H9 (cell line): ENCODE measurements around the gene TPPP2. TPM values are rescaled to one million over a fixed set of nuclear protein-coding genes. Genes with fewer than 3 reads are reported as not detected.

ENCODE experiments used
- DNase-seq: peaks from one replicate; pipeline ENCODE4 v3.0.0-alpha.2; 2017
- H2AFZ ChIP-seq: one replicate; pipeline ENCODE4 v1.6.1; 2013; ENCODE audit warnings: mild to moderate bottlenecking, low read length, control low read depth, moderate library complexity
- H2AK5ac ChIP-seq: 2 replicates; pipeline ENCODE4 v1.6.1; 2013; ENCODE audit warnings: low read length, control low read depth, mixed read lengths; ENCODE audit not compliant: insufficient read length
- H2BK120ac ChIP-seq: one replicate; pipeline ENCODE4 v1.6.1; 2013; ENCODE audit warnings: low read depth, mild to moderate bottlenecking, low read length, control low read depth, inconsistent platforms; ENCODE audit not compliant: poor library complexity, severe bottlenecking
- H2BK12ac ChIP-seq: 2 replicates; pipeline ENCODE4 v1.6.1; 2013; ENCODE audit warnings: low read length, control low read depth, mixed read lengths, low read depth; ENCODE audit not compliant: insufficient read length
- H2BK15ac ChIP-seq: 2 replicates; pipeline ENCODE4 v1.6.1; 2013; ENCODE audit warnings: low read depth, low read length, control low read depth
- H2BK20ac ChIP-seq: one replicate; pipeline ENCODE4 v1.6.1; 2013; ENCODE audit warnings: low read depth, mild to moderate bottlenecking, low read length, control low read depth, inconsistent platforms; ENCODE audit not compliant: poor library complexity, severe bottlenecking
- H2BK5ac ChIP-seq: 2 replicates; pipeline ENCODE4 v1.6.1; 2013; ENCODE audit warnings: low read length, control low read depth, mixed read lengths; ENCODE audit not compliant: insufficient read length
- H3K14ac ChIP-seq: 2 replicates; pipeline ENCODE4 v1.6.1; 2013; ENCODE audit warnings: low read length, control low read depth; ENCODE audit not compliant: insufficient read depth
- H3K18ac ChIP-seq: 2 replicates; pipeline ENCODE4 v1.6.1; 2013; ENCODE audit warnings: low read depth, mild to moderate bottlenecking, mixed read lengths, low read length, control low read depth; ENCODE audit not compliant: insufficient read length
- H3K23ac ChIP-seq: 2 replicates; pipeline ENCODE4 v1.6.1; 2013; ENCODE audit warnings: low read length, control low read depth, mixed read lengths, low read depth; ENCODE audit not compliant: insufficient read length
- H3K23me2 ChIP-seq: 2 replicates; pipeline ENCODE4 v1.6.1; 2013; ENCODE audit warnings: low read depth, mild to moderate bottlenecking, mixed read lengths, low read length, control low read depth; ENCODE audit not compliant: insufficient read length, poor library complexity, severe bottlenecking
- H3K27ac ChIP-seq: 2 replicates; pipeline ENCODE4 v1.5.1; 2013; ENCODE audit warnings: low read length, control low read depth, mixed read lengths, low read depth; ENCODE audit not compliant: insufficient read length
- H3K27me3 ChIP-seq: 2 replicates; pipeline ENCODE4 v1.6.1; 2013; ENCODE audit warnings: low read length, control low read depth, inconsistent platforms; ENCODE audit not compliant: insufficient read depth
- H3K4ac ChIP-seq: 2 replicates; pipeline ENCODE4 v1.6.1; 2013; ENCODE audit warnings: low read depth, mild to moderate bottlenecking, control low read depth, inconsistent platforms, low read length, moderate library complexity
- H3K4me1 ChIP-seq: 2 replicates; pipeline ENCODE4 v1.6.1; 2013; ENCODE audit warnings: low read length, control low read depth, inconsistent platforms; ENCODE audit not compliant: insufficient read depth
- H3K4me2 ChIP-seq: 2 replicates; pipeline ENCODE4 v1.6.1; 2013; ENCODE audit warnings: low read length, control low read depth, mixed read lengths; ENCODE audit not compliant: insufficient read length, insufficient read depth
- H3K56ac ChIP-seq: 2 replicates; pipeline ENCODE4 v1.6.1; 2013; ENCODE audit warnings: low read depth, mild to moderate bottlenecking, mixed read lengths, low read length, control low read depth; ENCODE audit not compliant: insufficient read length
- H3K79me1 ChIP-seq: 2 replicates; pipeline ENCODE4 v1.6.1; 2013; ENCODE audit warnings: low read depth, mild to moderate bottlenecking, moderate library complexity, low read length, control low read depth, inconsistent platforms; ENCODE audit not compliant: insufficient read depth, poor library complexity, severe bottlenecking
- H3K79me2 ChIP-seq: 2 replicates; pipeline ENCODE4 v1.6.1; 2013; ENCODE audit warnings: low read length, control low read depth, inconsistent platforms; ENCODE audit not compliant: insufficient read depth
- H3K9ac ChIP-seq: 2 replicates; pipeline ENCODE4 v1.6.1; 2013; ENCODE audit warnings: low read length, control low read depth, mixed read lengths; ENCODE audit not compliant: insufficient read length; ENCODE audit errors: extremely low read depth
- H3K9me3 ChIP-seq: one replicate; pipeline ENCODE4 v1.6.1; 2013; ENCODE audit warnings: low read depth, low read length, inconsistent platforms; ENCODE audit not compliant: control insufficient read depth
- H3T11ph ChIP-seq: one replicate; pipeline ENCODE4 v1.6.1; 2013; ENCODE audit warnings: mild to moderate bottlenecking, low read length, control low read depth, inconsistent platforms
- H4K20me1 ChIP-seq: one replicate; pipeline ENCODE4 v1.6.1; 2013; ENCODE audit not compliant: control insufficient read depth, insufficient read length, insufficient read depth
- H4K5ac ChIP-seq: 2 replicates; pipeline ENCODE4 v1.6.1; 2013; ENCODE audit warnings: low read depth, mild to moderate bottlenecking, mixed read lengths, low read length, control low read depth; ENCODE audit not compliant: insufficient read length
- H4K8ac ChIP-seq: replicated peaks from 2 replicates; pipeline ENCODE4 v1.6.1; 2013; ENCODE audit warnings: low read length, control low read depth, mixed read lengths, low read depth; ENCODE audit not compliant: insufficient read length
- H4K91ac ChIP-seq: 2 replicates; pipeline ENCODE4 v1.6.1; 2013; ENCODE audit warnings: low read depth, mild to moderate bottlenecking, moderate library complexity, mixed read lengths, low read length, control low read depth; ENCODE audit not compliant: insufficient read length
- H3K27ac Mint-ChIP-seq, 3 experiments: 2 replicates in 2 of 3; 3 replicates in 1 of 3; pipeline ENCODE4 v1.8.0; 2020 to 2021; ENCODE audit warnings: mixed read lengths in 3 of 3, mild to moderate bottlenecking in 1 of 3, moderate library complexity in 1 of 3
- H3K27me3 Mint-ChIP-seq: 2 replicates; pipeline ENCODE4 v1.8.0; 2021; ENCODE audit warnings: low read depth, mild to moderate bottlenecking, moderate library complexity, mixed read lengths
- H3K36me3 Mint-ChIP-seq, 3 experiments: 2 replicates in 2 of 3; 3 replicates in 1 of 3; pipeline ENCODE4 v1.8.0; 2020 to 2021; ENCODE audit warnings: low read depth in 3 of 3, mixed read lengths in 3 of 3; ENCODE audit not compliant: insufficient read depth in 1 of 3
- H3K4me1 Mint-ChIP-seq, 2 experiments: 2 replicates each; pipeline ENCODE4 v1.8.0; 2020; ENCODE audit warnings: mixed read lengths in 2 of 2
- H3K4me3 Mint-ChIP-seq, 2 experiments: 2 replicates in 1 of 2; 3 replicates in 1 of 2; pipeline ENCODE4 v1.8.0; 2020 to 2021; ENCODE audit warnings: mild to moderate bottlenecking in 2 of 2, mixed read lengths in 2 of 2, moderate library complexity in 1 of 2
- H3K9me3 Mint-ChIP-seq, 2 experiments: 2 replicates in 1 of 2; 3 replicates in 1 of 2; pipeline ENCODE4 v1.8.0; 2020; ENCODE audit warnings: mild to moderate bottlenecking in 2 of 2, mixed read lengths in 2 of 2, moderate library complexity in 1 of 2
- WGBS: extraction: QIAGEN DNeasy Blood & Tissue Kit; methylation state at CpG from one replicate; pipeline ENCODE4 v1.1.7; 2013; ENCODE audit warnings: missing lambda C conversion rate, low lambda C conversion rate, mixed read lengths; ENCODE audit not compliant: insufficient read length; ENCODE audit errors: extremely low coverage; 5-methylcytosine and 5-hydroxymethylcytosine counted together
- total RNA-seq: library from RNA; stranded (reverse); gene quantifications from 2 replicates; pipeline ENCODE4 v1.2.1, GENCODE V29; 2021
- TF ChIP-seq, protein P1 (sequence below): fragments of 200-600 bp; sonication (generic); conservative IDR thresholded peaks from 3 replicates; pipeline ENCODE4 v1.8.0; 2021; ENCODE audit warnings: antibody characterized with exemption, mild to moderate bottlenecking

Gene TPPP2
- total RNA-seq, 1 experiment from 2014 or later, result not detected

DNA sequence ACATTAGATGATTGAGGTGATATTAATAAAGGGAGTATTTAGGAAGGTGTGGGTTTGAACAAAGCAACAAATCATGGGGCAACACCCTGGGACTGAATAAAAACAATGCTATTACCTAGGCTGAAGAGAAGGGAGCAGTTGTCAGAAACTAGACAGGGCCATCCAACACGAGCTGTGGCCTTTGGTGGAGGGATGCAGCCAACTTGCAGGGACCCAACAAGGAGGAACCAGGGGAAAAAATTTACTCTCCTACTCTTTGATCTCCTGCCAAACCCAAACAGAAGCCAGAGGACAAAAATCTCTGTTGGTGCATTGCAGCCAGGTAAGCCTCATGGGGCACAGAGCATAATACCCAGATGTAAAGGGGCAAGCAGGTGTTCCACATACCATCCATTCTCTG, 18.9 kb upstream of the TPPP2 start:
- H4K5ac ChIP-seq, result no peak overlapping the region
- H3K4me1 Mint-ChIP-seq, result peaks cover 13 to 18% of the 10 kb centered on the region in 2 experiments
- H3K27ac Mint-ChIP-seq, result no peak overlapping the region
- TF ChIP-seq, protein P1, sequence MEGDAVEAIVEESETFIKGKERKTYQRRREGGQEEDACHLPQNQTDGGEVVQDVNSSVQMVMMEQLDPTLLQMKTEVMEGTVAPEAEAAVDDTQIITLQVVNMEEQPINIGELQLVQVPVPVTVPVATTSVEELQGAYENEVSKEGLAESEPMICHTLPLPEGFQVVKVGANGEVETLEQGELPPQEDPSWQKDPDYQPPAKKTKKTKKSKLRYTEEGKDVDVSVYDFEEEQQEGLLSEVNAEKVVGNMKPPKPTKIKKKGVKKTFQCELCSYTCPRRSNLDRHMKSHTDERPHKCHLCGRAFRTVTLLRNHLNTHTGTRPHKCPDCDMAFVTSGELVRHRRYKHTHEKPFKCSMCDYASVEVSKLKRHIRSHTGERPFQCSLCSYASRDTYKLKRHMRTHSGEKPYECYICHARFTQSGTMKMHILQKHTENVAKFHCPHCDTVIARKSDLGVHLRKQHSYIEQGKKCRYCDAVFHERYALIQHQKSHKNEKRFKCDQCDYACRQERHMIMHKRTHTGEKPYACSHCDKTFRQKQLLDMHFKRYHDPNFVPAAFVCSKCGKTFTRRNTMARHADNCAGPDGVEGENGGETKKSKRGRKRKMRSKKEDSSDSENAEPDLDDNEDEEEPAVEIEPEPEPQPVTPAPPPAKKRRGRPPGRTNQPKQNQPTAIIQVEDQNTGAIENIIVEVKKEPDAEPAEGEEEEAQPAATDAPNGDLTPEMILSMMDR, result no peak
- WGBS, result no CpG with 5 or more reads among the region's 1 CpG
- H3K4ac ChIP-seq, result no peak overlapping the region
- H3K4me1 ChIP-seq, result no peaks in the 10 kb centered on the region; the same call in 1 of the 2 replicates
- H3K4me3 Mint-ChIP-seq, result no peak overlapping the region
- no peak overlapping the region for H2BK12ac ChIP-seq
- H3K4me2 ChIP-seq, result no peak overlapping the region
- H2BK120ac ChIP-seq, result no peak overlapping the region
- H3K79me1 ChIP-seq, result no peaks in the 10 kb centered on the region
- H3T11ph ChIP-seq, result no peak overlapping the region
- H2AFZ ChIP-seq, result no peak overlapping the region
- no peak overlapping the region for H3K56ac ChIP-seq
- no peak for DNase-seq
- H2BK20ac ChIP-seq, result no peak overlapping the region
- no peaks in the 10 kb centered on the region for H3K79me2 ChIP-seq
- H2BK5ac ChIP-seq, result no peak overlapping the region
- H3K9me3 ChIP-seq, result no peaks in the 10 kb centered on the region
- H3K14ac ChIP-seq, result no peak overlapping the region
- H3K27me3 Mint-ChIP-seq, result peaks cover 9% of the 10 kb centered on the region
- H2AK5ac ChIP-seq, result no peak overlapping the region
- H2BK15ac ChIP-seq, result no peak overlapping the region
- H3K27ac ChIP-seq, result no peak overlapping the region
- H3K23ac ChIP-seq, result no peak overlapping the region
- H4K8ac ChIP-seq, result no peak overlapping the region
- no peaks in the 10 kb centered on the region for H3K23me2 ChIP-seq
- H3K9me3 Mint-ChIP-seq, result no peaks in the 10 kb centered on the region
- H3K36me3 Mint-ChIP-seq, result no peaks in the 10 kb centered on the region
- H4K20me1 ChIP-seq, result no peaks in the 10 kb centered on the region
- no peak overlapping the region for H3K18ac ChIP-seq
- no peaks in the 10 kb centered on the region for H3K27me3 ChIP-seq
- H3K9ac ChIP-seq, result no peak overlapping the region
- no peak overlapping the region for H4K91ac ChIP-seq
